SU-DHL-6 (cell line): ENCODE data around the gene PILRA.

ENCODE experiments used
- H2AFZ ChIP-seq: fragments of 200-600 bp; sonication (generic); 2 replicates; pipeline ENCODE4 v1.6.1; 2014; ENCODE audit warnings: low read depth, mild to moderate bottlenecking, moderate library complexity, mixed read lengths, antibody characterized with exemption, low read length; ENCODE audit not compliant: severe bottlenecking
- H3F3A ChIP-seq: fragments of 200-600 bp; shearing (Covaris generic); 2 replicates; pipeline ENCODE4 v1.6.0; 2016; ENCODE audit warnings: antibody characterized with exemption, mild to moderate bottlenecking; ENCODE audit not compliant: insufficient read depth
- H3K27ac ChIP-seq: fragments of 200-600 bp; sonication (generic); 2 replicates; pipeline ENCODE4 v1.5.1; 2016; ENCODE audit warnings: low read depth, mild to moderate bottlenecking, low read length, moderate library complexity, mixed read lengths
- H3K27me3 ChIP-seq: fragments of 200-600 bp; sonication (generic), shearing (Covaris generic); 2 replicates; pipeline ENCODE4 v1.6.0; 2014; ENCODE audit warnings: mild to moderate bottlenecking, low read length
- H3K36me3 ChIP-seq: fragments of 200-600 bp; sonication (generic); 2 replicates; pipeline ENCODE4 v1.6.1; 2014; ENCODE audit warnings: mild to moderate bottlenecking, low read length, mixed read lengths
- H3K4me2 ChIP-seq: fragments of 300-600, 200-600 bp; shearing (Covaris generic), sonication (generic); 2 replicates; pipeline ENCODE4 v1.6.0; 2014; ENCODE audit warnings: low read length, low read depth, mild to moderate bottlenecking; ENCODE audit not compliant: poor library complexity, severe bottlenecking
- H3K4me3 ChIP-seq: fragments of 200-600 bp; sonication (generic); 2 replicates; pipeline ENCODE4 v1.5.1; 2014; ENCODE audit warnings: antibody characterized with exemption, low read length, mild to moderate bottlenecking, mixed read lengths; ENCODE audit not compliant: insufficient read depth, poor library complexity, severe bottlenecking
- H3K79me2 ChIP-seq: fragments of 200-600 bp; sonication (generic); 2 replicates; pipeline ENCODE4 v1.6.1; 2014; ENCODE audit warnings: mild to moderate bottlenecking, low read length, moderate library complexity; ENCODE audit not compliant: insufficient read depth
- H3K9ac ChIP-seq: fragments of 200-600 bp; sonication (generic); 2 replicates; pipeline ENCODE4 v1.7.0; 2014; ENCODE audit warnings: mild to moderate bottlenecking, low read length
- H3K9me2 ChIP-seq: fragments of 200-600 bp; sonication (generic); replicated peaks from 2 replicates; pipeline ENCODE4 v1.6.1; 2014; ENCODE audit warnings: low read length; ENCODE audit not compliant: insufficient read depth
- H3K9me3 ChIP-seq: fragments of 200-600 bp; sonication (generic); 2 replicates; pipeline ENCODE4 v1.6.1; 2014; ENCODE audit warnings: low read length, mixed read lengths; ENCODE audit not compliant: insufficient read depth
- H4K20me1 ChIP-seq: fragments of 200-600 bp; sonication (generic); 2 replicates; pipeline ENCODE4 v1.6.1; 2014; ENCODE audit warnings: low read depth, mild to moderate bottlenecking, antibody characterized with exemption, low read length, moderate library complexity, mixed read lengths
- EZH2phosphoT487 ChIP-seq: fragments of 200-600 bp; sonication (generic), shearing (Covaris generic); conservative IDR thresholded peaks from 2 replicates; pipeline ENCODE4 v1.6.1; 2018; ENCODE audit warnings: mild to moderate bottlenecking, antibody characterized with exemption, low read length, moderate library complexity, mixed read lengths
- TF ChIP-seq, protein P1 (sequence below): fragments of 200-600 bp; sonication (generic); IDR thresholded peaks from one replicate; pipeline ENCODE4 v1.5.1; 2017; ENCODE audit warnings: antibody characterized with exemption, mild to moderate bottlenecking, low read length, moderate library complexity; ENCODE audit not compliant: insufficient read depth, poor library complexity, severe bottlenecking

The PILRA gene

DNA sequence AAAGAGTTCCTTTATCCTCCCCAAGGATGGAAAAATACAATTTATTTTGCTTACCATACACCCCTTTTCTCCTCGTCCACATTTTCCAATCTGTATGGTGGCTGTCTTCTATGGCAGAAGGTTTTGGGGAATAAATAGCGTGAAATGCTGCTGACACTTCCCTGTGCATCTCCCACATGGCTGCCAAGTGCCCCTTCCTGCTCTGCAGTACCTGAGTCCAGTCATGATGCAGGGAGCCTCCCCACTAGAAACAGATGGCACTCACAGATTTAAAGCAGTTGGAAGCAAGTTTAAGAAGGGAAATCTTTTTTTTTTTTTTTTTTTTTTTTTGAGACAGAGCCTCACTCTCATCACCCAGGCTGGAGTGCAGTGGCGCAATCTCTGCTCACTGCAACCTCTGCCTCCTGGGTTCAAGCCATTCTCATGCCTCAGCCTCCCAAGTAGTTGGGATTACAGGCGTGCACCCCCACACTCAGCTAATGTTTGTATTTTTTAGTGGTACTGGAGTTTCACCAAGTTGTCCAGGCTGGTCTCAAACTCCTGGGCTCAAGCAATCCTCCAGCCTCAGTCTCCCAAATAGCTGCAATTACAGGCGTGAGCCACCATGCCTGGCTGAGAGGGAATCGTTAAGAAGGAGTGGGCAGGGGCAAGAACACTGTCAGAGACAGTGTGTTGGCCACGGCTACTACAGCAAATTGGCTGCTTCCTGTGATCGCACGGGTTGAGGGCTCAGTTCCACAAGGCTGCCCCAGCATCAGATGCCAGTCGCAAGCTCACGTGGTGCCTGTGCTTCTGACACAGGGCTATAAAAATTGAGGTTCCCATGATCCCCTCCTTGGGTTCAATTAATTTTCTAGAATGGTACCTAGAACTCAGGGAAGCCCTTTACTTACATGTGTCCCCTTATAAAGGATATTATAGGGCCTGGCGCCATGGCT, 5.3 kb upstream of the PILRA start:
- no peak for TF ChIP-seq EZH2phosphoT487
- TF ChIP-seq, protein P1, sequence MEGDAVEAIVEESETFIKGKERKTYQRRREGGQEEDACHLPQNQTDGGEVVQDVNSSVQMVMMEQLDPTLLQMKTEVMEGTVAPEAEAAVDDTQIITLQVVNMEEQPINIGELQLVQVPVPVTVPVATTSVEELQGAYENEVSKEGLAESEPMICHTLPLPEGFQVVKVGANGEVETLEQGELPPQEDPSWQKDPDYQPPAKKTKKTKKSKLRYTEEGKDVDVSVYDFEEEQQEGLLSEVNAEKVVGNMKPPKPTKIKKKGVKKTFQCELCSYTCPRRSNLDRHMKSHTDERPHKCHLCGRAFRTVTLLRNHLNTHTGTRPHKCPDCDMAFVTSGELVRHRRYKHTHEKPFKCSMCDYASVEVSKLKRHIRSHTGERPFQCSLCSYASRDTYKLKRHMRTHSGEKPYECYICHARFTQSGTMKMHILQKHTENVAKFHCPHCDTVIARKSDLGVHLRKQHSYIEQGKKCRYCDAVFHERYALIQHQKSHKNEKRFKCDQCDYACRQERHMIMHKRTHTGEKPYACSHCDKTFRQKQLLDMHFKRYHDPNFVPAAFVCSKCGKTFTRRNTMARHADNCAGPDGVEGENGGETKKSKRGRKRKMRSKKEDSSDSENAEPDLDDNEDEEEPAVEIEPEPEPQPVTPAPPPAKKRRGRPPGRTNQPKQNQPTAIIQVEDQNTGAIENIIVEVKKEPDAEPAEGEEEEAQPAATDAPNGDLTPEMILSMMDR, result no peak
- Histone ChIP-seq H3K79me2 (no peaks in the 10 kb centered on the region), H3K9me3 (no peaks in the 10 kb centered on the region), H3K9me2 (no peaks in the 10 kb centered on the region), H3K4me2 (peak overlapping the region; percentile 8), H3K27me3 (no peaks in the 10 kb centered on the region), H2AFZ (no peak overlapping the region), H3K4me3 (no peak overlapping the region), H3K27ac (peak overlapping the region; percentile 87), H3K9ac (peak overlapping the region; percentile 41; the same call in 1 of the 2 replicates), H3K36me3 (peaks cover 7% of the 10 kb centered on the region; the same call in 1 of the 2 replicates), H3F3A (peaks cover 54% of the 10 kb centered on the region), H4K20me1 (no peaks in the 10 kb centered on the region)

DNA sequence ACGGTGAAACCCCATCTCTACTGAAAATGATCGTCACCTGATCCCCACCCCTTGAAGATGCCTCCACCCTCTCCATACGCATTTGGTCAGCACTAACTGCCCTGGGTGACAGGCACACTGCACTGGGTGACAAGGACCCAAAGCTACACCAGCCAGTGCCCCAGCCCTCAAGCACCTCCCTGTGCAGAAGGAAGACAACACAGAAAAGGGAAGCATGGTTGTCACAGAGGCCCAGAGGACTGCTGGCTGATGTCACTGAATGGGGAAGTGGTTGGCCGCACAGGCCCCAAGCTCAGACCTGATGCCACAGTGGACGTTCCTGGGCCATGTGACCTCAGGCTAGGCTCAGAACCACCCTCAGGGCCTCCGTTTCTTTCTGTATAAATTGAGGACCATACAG, 4.2 kb upstream of the PILRA start:
- H3F3A ChIP-seq, result peaks cover 50% of the 10 kb centered on the region
- H3K4me2 ChIP-seq, result peak overlapping the region; percentile 49
- H3K36me3 ChIP-seq, result no peaks in the 10 kb centered on the region
- no peak overlapping the region for H3K4me3 ChIP-seq
- no peaks in the 10 kb centered on the region for H4K20me1 ChIP-seq
- no peaks in the 10 kb centered on the region for H3K79me2 ChIP-seq
- TF ChIP-seq, protein P1, result no peak
- no peak for TF ChIP-seq EZH2phosphoT487
- H3K9me3 ChIP-seq, result no peaks in the 10 kb centered on the region
- H2AFZ ChIP-seq, result no peak overlapping the region
- no peaks in the 10 kb centered on the region for H3K27me3 ChIP-seq
- H3K9ac ChIP-seq, result peak overlapping the region; percentile 41
- H3K27ac ChIP-seq, result peak overlapping the region; percentile 87
- no peaks in the 10 kb centered on the region for H3K9me2 ChIP-seq

DNA sequence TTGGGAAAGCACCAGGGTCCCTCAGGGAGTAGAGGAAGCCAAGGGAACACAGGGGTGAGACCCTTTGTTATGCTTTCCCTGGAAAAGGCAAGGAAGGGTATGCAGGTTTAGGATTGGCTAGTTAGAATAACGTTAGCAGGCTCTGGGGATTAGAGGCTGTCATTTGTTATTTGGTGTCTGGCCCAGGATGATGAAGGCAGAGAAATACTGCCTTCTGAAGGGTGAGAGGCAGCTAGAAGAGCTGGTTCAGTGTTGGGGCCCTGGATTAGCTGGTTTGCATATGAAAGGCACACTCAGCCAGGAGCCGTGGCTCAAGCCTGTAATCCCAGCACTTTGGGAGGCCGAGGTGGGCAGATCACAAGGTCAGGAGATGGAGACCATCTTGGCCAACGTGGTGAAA, 3.0 kb upstream of the PILRA start:
- no peaks in the 10 kb centered on the region for H3K9me3 ChIP-seq
- no peak overlapping the region for H3K4me2 ChIP-seq
- H3K27me3 ChIP-seq, result no peaks in the 10 kb centered on the region
- no peaks in the 10 kb centered on the region for H4K20me1 ChIP-seq
- no peak overlapping the region for H3K27ac ChIP-seq
- no peak overlapping the region for H3K4me3 ChIP-seq
- no peak overlapping the region for H3K9ac ChIP-seq
- H2AFZ ChIP-seq, result no peak overlapping the region
- no peaks in the 10 kb centered on the region for H3K9me2 ChIP-seq
- H3K36me3 ChIP-seq, result no peaks in the 10 kb centered on the region
- H3K79me2 ChIP-seq, result no peaks in the 10 kb centered on the region
- H3F3A ChIP-seq, result peaks cover 46% of the 10 kb centered on the region
- TF ChIP-seq, protein P1, result no peak
- no peak for TF ChIP-seq EZH2phosphoT487
